ENCODE data around the gene KEAP1.
A peak's percentile ranks its signal among the peaks of the same experiment; 100 is the strongest.
"Not testable (repeated sequence)": the region's sequence is repeated elsewhere in the genome, so short reads cannot be mapped to it uniquely, and the experiment has no call there.

The KEAP1 gene

GRCh38 chr19:10497371-10497770, 5.8 kb downstream of the KEAP1 start:
- Histone ChIP-seq H3K9ac (ENCODE audit: low read depth, low read length) (no peak overlapping the region), H3K36me3 (ENCODE audit: insufficient read depth, low read length) (peaks cover 8% of the 10 kb centered on the region), H3K9me3 (ENCODE audit: control insufficient read depth, insufficient read depth, low read length) (no peaks in the 10 kb centered on the region), H3K4me1 (ENCODE audit: insufficient read depth, low read length) (peaks cover 15% of the 10 kb centered on the region; the same call in 1 of the 2 replicates)

- Histone ChIP-seq H3K9ac (ENCODE audit: low read depth, low read length) (no peak overlapping the region), H3K9me3 (ENCODE audit: control insufficient read depth, insufficient read depth, low read length) (no peaks in the 10 kb centered on the region), H3K4me1 (ENCODE audit: insufficient read depth, low read length) (no peaks in the 10 kb centered on the region), H3K36me3 (ENCODE audit: insufficient read depth, low read length) (peaks cover 21% of the 10 kb centered on the region)
Observed at GRCh38 chr19:10491472-10492047, 11.6 kb downstream of the KEAP1 start.

GRCh38 chr19:10486551-10486950, 16.6 kb downstream of the KEAP1 start:
- Histone ChIP-seq H3K9me3 (ENCODE audit: control insufficient read depth, insufficient read depth, low read length) (no peaks in the 10 kb centered on the region), H3K4me1 (ENCODE audit: insufficient read depth, low read length) (no peaks in the 10 kb centered on the region), H3K36me3 (ENCODE audit: insufficient read depth, low read length) (peaks cover 21% of the 10 kb centered on the region), H3K9ac (ENCODE audit: low read depth, low read length) (no peak overlapping the region)

DNA sequence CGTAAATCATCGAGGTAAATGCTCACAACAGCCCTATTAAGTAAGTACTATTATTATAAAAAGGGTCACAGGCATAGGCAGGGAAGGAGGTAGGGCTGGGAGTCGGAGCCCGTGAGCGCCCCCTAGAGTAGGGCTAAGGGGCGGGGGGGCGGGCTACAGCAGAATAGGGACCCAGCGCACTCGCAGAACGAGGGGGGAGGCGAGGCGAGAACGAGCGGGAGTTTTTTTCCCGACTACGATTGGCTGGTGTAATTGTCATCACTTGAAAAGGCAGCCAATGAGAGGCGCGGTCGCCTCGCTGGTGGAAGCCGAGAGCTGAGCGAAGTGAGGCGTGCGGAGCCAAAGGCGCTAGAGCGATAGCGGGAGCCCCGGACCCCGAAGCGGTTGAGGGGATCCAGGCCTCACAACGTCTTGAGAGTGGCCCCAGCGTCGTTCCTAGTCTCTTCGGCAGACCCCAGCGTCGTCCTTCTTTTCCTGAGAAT, 24.2 kb downstream of the KEAP1 start:
- Histone ChIP-seq H3K4me1 (ENCODE audit: insufficient read depth, low read length) (no peaks in the 10 kb centered on the region), H3K36me3 (ENCODE audit: insufficient read depth, low read length) (no peaks in the 10 kb centered on the region), H3K9ac (ENCODE audit: low read depth, low read length) (peak overlapping the region; percentile 16; the same call in 1 of the 2 replicates), H3K9me3 (ENCODE audit: control insufficient read depth, insufficient read depth, low read length) (no peaks in the 10 kb centered on the region)

DNA sequence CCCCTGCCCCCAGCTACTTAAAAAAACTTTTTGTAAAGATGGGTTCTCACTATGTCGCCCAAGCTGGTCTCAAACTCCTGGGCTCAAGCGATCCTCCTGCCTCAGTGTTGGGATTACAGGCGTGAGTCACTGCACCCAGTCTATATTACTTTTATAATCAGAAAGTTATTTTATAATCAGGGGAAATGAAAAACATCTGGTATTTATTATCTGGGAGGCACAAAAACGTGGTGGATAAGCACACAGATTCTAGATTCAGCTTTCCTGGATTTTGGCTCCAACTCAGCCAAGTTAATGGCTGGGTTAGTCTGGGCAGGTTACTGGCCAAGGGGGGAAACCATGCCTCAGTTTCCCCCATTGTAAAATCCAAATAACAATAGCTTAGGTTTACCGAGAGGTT, 24.7 kb downstream of the KEAP1 start:
- Histone ChIP-seq H3K9me3 (ENCODE audit: control insufficient read depth, insufficient read depth, low read length) (no peaks in the 10 kb centered on the region), H3K4me1 (ENCODE audit: insufficient read depth, low read length) (no peaks in the 10 kb centered on the region), H3K36me3 (ENCODE audit: insufficient read depth, low read length) (no peaks in the 10 kb centered on the region), H3K9ac (ENCODE audit: low read depth, low read length) (no peak overlapping the region)

- no peaks in the 10 kb centered on the region for H3K36me3 ChIP-seq (ENCODE audit: insufficient read depth, low read length)
- H3K9me3 ChIP-seq (ENCODE audit: control insufficient read depth, insufficient read depth, low read length) = no peaks in the 10 kb centered on the region
- H3K9ac ChIP-seq (ENCODE audit: low read depth, low read length) = no peak overlapping the region
- no peaks in the 10 kb centered on the region for H3K4me1 ChIP-seq (ENCODE audit: insufficient read depth, low read length)
Observed at GRCh38 chr19:10474962-10475451, 28.1 kb downstream of the KEAP1 start.

DNA sequence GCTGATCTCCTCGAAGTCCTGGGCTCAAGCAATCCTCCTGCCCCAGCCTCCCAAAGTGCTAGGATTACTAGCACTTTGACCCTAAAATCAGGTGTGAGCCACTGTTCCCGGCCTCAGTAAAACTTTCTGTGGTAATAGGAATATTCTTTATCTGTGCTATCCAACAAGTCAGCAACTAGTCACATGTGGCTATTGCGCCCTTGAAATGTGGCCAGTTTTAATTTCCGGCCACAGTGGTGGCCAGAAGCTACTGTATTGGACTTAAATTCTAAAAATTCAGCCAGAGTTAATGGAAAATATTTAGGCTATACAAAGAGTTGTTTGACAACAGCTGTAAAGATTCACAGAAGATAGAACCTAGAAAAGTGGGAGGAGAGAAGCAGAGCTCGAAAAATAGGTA, 30.0 kb downstream of the KEAP1 start:
- Histone ChIP-seq H3K9me3 (ENCODE audit: control insufficient read depth, insufficient read depth, low read length) (no peaks in the 10 kb centered on the region), H3K4me1 (ENCODE audit: insufficient read depth, low read length) (peaks cover 12% of the 10 kb centered on the region; the same call in 1 of the 2 replicates), H3K9ac (ENCODE audit: low read depth, low read length) (no peak overlapping the region), H3K36me3 (ENCODE audit: insufficient read depth, low read length) (no peaks in the 10 kb centered on the region)

DNA sequence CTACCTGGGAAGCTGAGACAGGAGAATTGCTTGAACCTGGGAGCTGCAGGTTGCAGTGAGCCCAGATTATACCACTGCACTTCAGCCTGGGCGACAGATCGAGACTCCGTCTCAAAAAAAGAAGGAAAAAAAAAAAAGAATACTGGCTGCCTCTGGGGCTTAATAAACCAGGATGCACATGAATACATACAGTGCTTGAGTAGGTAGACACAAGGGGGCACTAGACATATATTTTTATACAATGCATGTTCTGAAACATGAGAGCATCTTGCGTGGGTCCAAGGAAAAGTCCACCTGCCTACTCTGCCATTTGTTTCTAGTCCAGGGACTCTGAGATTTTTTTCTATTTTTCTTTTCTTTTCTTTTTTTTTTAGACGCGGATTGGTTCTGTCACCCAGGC, 31.2 kb downstream of the KEAP1 start:
- Histone ChIP-seq H3K9ac (ENCODE audit: low read depth, low read length) (no peak overlapping the region), H3K4me1 (ENCODE audit: insufficient read depth, low read length) (peaks cover 12% of the 10 kb centered on the region; the same call in 1 of the 2 replicates), H3K36me3 (ENCODE audit: insufficient read depth, low read length) (no peaks in the 10 kb centered on the region), H3K9me3 (ENCODE audit: control insufficient read depth, insufficient read depth, low read length) (no peaks in the 10 kb centered on the region)

DNA sequence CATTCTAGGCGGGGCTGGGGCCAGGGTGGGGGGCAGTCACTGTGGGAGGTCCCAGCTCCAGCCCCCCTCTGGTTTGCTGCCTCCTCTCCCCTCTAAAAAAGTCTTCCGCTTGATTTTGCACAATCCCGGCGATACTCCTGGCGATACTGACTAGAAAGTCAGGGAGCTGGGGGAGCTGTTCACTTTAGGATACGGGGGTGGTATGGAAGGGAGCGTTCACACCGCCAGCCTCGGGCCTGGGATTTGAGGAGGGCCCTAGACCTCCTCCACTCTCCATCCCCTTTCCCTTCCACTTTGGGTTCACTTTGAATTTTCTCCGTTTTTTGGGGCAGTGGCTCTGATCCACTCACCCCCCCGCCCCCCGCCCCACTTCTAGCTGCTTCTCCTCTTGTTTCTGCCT, 35.0 kb downstream of the KEAP1 start:
- peaks cover 12% of the 10 kb centered on the region; the same call in 1 of the 2 replicates for H3K4me1 ChIP-seq (ENCODE audit: insufficient read depth, low read length)
- 0 out of 2 replicates have a peak overlapping the region, but pooled peaks have one; percentile 11 for H3K9ac ChIP-seq (ENCODE audit: low read depth, low read length)
- no peaks in the 10 kb centered on the region for H3K36me3 ChIP-seq (ENCODE audit: insufficient read depth, low read length)
- H3K9me3 ChIP-seq (ENCODE audit: control insufficient read depth, insufficient read depth, low read length) = no peaks in the 10 kb centered on the region

DNA sequence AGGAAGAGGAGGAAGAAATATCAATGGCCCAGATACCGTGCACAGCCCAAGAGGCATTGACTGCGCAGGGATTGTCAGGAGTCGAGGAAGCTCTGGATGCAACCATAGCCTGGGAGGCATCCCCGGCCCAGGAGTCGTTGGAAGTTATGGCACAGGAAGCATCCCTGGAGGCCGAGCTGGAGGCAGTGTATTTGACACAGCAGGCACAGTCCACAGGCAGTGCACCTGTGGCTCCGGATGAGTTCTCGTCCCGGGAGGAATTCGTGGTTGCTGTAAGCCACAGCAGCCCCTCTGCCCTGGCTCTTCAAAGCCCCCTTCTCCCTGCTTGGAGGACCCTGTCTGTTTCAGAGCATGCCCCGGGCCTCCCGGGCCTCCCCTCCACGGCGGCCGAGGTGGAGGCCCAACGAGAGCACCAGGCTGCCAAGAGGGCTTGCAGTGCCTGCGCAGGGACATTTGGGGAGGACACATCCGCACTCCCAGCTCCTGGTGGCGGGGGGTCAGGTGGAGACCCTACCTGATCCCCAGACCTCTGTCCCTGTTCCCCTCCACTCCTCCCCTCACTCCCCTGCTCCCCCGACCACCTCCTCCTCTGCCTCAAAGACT, 36.0 kb downstream of the KEAP1 start:
- Histone ChIP-seq H3K9me3 (ENCODE audit: control insufficient read depth, insufficient read depth, low read length) (no peaks in the 10 kb centered on the region), H3K4me1 (ENCODE audit: insufficient read depth, low read length) (peaks cover 12% of the 10 kb centered on the region), H3K36me3 (ENCODE audit: insufficient read depth, low read length) (no peaks in the 10 kb centered on the region), H3K9ac (ENCODE audit: low read depth, low read length) (no peak overlapping the region)

- no peak overlapping the region for H3K9ac ChIP-seq (ENCODE audit: low read depth, low read length)
- no peaks in the 10 kb centered on the region for H3K36me3 ChIP-seq (ENCODE audit: insufficient read depth, low read length)
- no peaks in the 10 kb centered on the region for H3K9me3 ChIP-seq (ENCODE audit: control insufficient read depth, insufficient read depth, low read length)
- peaks cover 11% of the 10 kb centered on the region for H3K4me1 ChIP-seq (ENCODE audit: insufficient read depth, low read length)
Observed at GRCh38 chr19:10464456-10464855, 38.7 kb downstream of the KEAP1 start.

DNA sequence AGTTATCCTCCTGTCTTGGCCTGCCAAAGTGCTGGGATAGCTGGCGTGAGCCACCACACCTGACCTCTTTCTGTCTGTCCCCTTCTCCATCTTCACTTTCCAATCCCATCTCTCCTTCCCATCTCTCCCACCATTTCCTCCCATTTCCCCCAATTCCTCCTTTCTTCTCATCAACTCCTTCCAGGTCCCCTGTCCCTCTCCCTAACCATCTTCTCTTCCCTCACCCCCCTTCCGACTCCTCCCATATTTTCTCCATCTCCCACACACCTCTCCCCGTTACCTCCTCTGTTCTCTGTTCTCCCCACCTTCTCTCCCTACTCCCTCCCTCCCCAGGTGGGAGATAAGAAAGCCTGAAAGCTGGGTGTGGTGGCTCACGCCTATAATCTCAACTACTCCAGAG, 40.6 kb downstream of the KEAP1 start:
- H3K9me3 ChIP-seq (ENCODE audit: control insufficient read depth, insufficient read depth, low read length) = no peaks in the 10 kb centered on the region
- H3K4me1 ChIP-seq (ENCODE audit: insufficient read depth, low read length) = no peaks in the 10 kb centered on the region; the same call in 1 of the 2 replicates
- no peak overlapping the region for H3K9ac ChIP-seq (ENCODE audit: low read depth, low read length)
- no peaks in the 10 kb centered on the region for H3K36me3 ChIP-seq (ENCODE audit: insufficient read depth, low read length)

DNA sequence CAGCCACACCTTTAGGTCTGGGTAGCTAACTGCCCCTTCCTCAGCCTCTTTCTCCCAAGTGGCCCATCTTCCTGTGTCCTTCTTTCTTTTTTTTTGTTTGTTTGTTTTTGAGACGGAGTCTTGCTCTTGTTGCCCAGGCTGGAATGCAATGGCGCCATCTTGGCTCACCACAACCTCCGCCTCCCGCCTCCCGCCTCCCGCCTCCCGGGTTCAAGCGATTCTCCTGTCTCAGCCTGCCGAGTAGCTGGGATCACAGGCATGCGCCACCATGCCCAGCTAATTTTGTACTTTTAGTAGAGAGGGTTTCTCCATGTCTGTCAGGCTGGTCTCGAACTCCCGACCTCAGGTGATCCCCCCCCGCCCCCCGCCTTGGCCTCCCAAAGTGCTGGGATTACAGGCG, 41.1 kb downstream of the KEAP1 start:
- peak overlapping the region; percentile 58; the same call in 1 of the 2 replicates for H3K9ac ChIP-seq (ENCODE audit: low read depth, low read length)
- H3K36me3 ChIP-seq (ENCODE audit: insufficient read depth, low read length); H3K4me1 ChIP-seq (ENCODE audit: insufficient read depth, low read length); H3K9me3 ChIP-seq (ENCODE audit: control insufficient read depth, insufficient read depth, low read length): not testable (repeated sequence)

- no peaks in the 10 kb centered on the region for H3K36me3 ChIP-seq (ENCODE audit: insufficient read depth, low read length)
- H3K4me1 ChIP-seq (ENCODE audit: insufficient read depth, low read length) = no peaks in the 10 kb centered on the region; the same call in 1 of the 2 replicates
- no peaks in the 10 kb centered on the region for H3K9me3 ChIP-seq (ENCODE audit: control insufficient read depth, insufficient read depth, low read length)
- H3K9ac ChIP-seq (ENCODE audit: low read depth, low read length) = peak overlapping the region; percentile 58; the same call in 1 of the 2 replicates
Observed at GRCh38 chr19:10461047-10461949, 41.9 kb downstream of the KEAP1 start.
